Right atrium auricular region (tissue), 2 donors: Measurements from ENCODE around the gene ZBTB22. TPM values are rescaled to one million over a fixed set of nuclear protein-coding genes. Genes with fewer than 3 reads are reported as not detected.

Experiments used
- DNase-seq: peaks from one replicate; pipeline ENCODE4 v3.0.0-alpha.2; 2019; ENCODE audit warnings: low spot score
- H3K27ac ChIP-seq, 2 donors: fragments of 200-600 bp; sonication (generic); 1 replicate in 1 of 2; 2 replicates in 1 of 2; pipeline ENCODE4 v1.5.1; 2016 to 2019
- H3K27me3 ChIP-seq, 2 donors: fragments of 200-600 bp; sonication (generic); one replicate each; pipeline versions ENCODE4 v1.5.1 to v1.6.0; 2017 to 2019
- H3K36me3 ChIP-seq: fragments of 200-600 bp; sonication (generic); one replicate; pipeline ENCODE4 v1.5.1; 2016
- H3K4me1 ChIP-seq, 2 donors: fragments of 200-600 bp; sonication (generic); one replicate each; pipeline versions ENCODE4 v1.5.1 to v1.6.0; 2017 to 2019
- H3K4me3 ChIP-seq, 2 donors: fragments of 200-600 bp; sonication (generic); 1 replicate in 1 of 2; 2 replicates in 1 of 2; pipeline ENCODE4 v1.5.1; 2017 to 2019; ENCODE audit warnings: mild to moderate bottlenecking in 1 of 2, moderate library complexity in 1 of 2
- H3K9me3 ChIP-seq, 2 donors: fragments of 200-600 bp; sonication (generic); one replicate each; pipeline ENCODE4 v1.5.1; 2019
- CTCF ChIP-seq, 2 donors: fragments of 200-600 bp; sonication (generic); IDR thresholded peaks; one replicate each; pipeline ENCODE4 v1.5.1; 2019; ENCODE audit warnings: antibody characterized with exemption in 2 of 2
- total RNA-seq, 2 donors: library from RNA; depleted of rRNA; stranded (reverse); fragments of >200 nt; gene quantifications; one replicate each; pipeline ENCODE4 v1.1.0, GENCODE V29; 2016

Gene ZBTB22
- total RNA-seq, 2 donors from 2014 or later = 11.9 to 18.9 TPM

GRCh38 chr6:33305052-33305451 is 12.5 kb downstream of the ZBTB22 start:
- Histone ChIP-seq H3K27ac (no peak overlapping the region), H3K4me1 (peaks cover 0 to 13% of the 10 kb centered on the region in 2 donors), H3K36me3 (peaks cover 23% of the 10 kb centered on the region), H3K4me3 (no peak overlapping the region), H3K9me3 (no peaks in the 10 kb centered on the region), H3K27me3 (no peaks in the 10 kb centered on the region)
- TF ChIP-seq CTCF (IDR thresholded peaks at IDR 0.05) = no peak
- no peak for DNase-seq

DNA sequence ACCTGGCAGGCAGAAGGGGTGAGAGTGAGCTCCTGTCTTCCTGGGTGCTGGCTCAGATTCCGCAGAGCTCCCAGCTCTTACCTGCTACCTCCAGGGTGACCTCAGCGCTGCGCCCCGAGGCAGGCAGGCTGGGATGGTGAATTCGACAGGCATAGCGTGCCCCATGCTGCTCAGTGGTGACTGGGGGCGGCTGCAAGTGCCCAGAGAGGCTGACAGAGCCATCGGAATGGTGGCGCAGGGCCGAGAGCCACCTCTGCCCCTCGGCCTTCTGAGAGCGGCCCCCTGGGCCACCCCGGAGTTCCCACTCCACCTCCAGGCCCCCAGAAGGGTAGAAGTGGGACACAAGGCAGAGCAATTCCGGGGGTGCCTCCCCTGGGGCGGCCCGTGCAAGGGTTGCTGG is 13.3 kb downstream of the ZBTB22 start:
- Histone ChIP-seq H3K27ac (no peak overlapping the region), H3K4me1 (peaks cover 0 to 15% of the 10 kb centered on the region in 2 donors), H3K4me3 (no peak overlapping the region), H3K9me3 (no peaks in the 10 kb centered on the region), H3K36me3 (peaks cover 23% of the 10 kb centered on the region), H3K27me3 (no peaks in the 10 kb centered on the region)
- DNase-seq = no peak
- no peak for TF ChIP-seq CTCF (IDR thresholded peaks at IDR 0.05)

GRCh38 chr6:33301877-33302276 is 15.7 kb downstream of the ZBTB22 start:
- Histone ChIP-seq H3K27me3 (no peaks in the 10 kb centered on the region), H3K36me3 (peaks cover 23% of the 10 kb centered on the region), H3K9me3 (no peaks in the 10 kb centered on the region), H3K4me3 (no peak overlapping the region), H3K4me1 (peaks cover 0 to 27% of the 10 kb centered on the region in 2 donors), H3K27ac (no peak overlapping the region)
- no peak for DNase-seq
- no peak for TF ChIP-seq CTCF (IDR thresholded peaks at IDR 0.05)

DNA sequence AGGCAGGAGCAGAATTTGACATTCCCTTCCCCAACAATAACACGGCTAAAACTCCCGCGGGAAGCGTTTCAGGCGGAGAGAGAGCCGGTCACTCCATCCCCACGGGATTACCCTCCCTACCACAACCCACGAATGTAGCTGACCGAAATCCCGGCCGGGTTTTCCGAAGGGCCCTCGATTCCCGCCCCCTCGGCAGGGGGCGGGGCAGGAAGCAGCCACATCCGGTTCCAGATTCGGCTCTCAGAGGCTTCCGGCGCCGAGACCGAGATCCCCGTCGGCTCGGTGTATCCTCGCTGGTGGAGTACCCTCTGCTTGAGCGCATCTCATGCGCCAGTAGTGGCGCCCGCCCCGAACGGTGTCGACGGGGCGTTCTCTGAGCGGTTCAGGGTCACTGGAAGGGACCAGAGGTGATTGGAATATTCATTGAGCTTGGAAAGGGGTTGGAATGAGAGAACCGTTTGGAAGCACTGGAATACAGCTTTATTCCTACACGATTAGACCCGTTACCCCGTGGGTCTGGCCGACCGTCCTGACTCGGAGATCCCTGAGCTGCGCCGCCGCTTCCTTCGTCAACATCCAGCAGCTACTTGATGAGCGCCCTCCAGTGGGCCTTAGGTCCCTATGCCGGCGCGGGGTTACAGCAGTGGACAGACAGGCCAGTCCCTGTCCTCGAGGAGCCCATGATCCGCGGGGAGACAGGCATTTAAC is 18.2 kb downstream of the ZBTB22 start:
- H3K27me3 ChIP-seq = no peaks in the 10 kb centered on the region
- peak; percentile 92 for DNase-seq
- peaks cover 0 to 30% of the 10 kb centered on the region in 2 donors for H3K4me1 ChIP-seq
- H3K27ac ChIP-seq = peak overlapping the region; percentile 94 to 98
- H3K4me3 ChIP-seq = peak overlapping the region; percentile 69 to 78
- no peaks in the 10 kb centered on the region for H3K9me3 ChIP-seq
- peak; percentile 68 to 83 for TF ChIP-seq CTCF (IDR thresholded peaks at IDR 0.05)
- H3K36me3 ChIP-seq = peaks cover 23% of the 10 kb centered on the region

GRCh38 chr6:33298773-33299236 is 18.7 kb downstream of the ZBTB22 start, which contains the start of gene RGL2:
TSS of gene RGL2 (minus strand) at chr6:33298942. CDS start at chr6:33298610, 332 bp downstream.
- Histone ChIP-seq H3K27me3 (no peaks in the 10 kb centered on the region), H3K4me3 (peak within 1 kb of the TSS; percentile 69 to 78), H3K9me3 (no peaks in the 10 kb centered on the region), H3K27ac (peak within 1 kb of the TSS; percentile 94 to 98), H3K36me3 (peaks cover 17% of the 10 kb centered on the region), H3K4me1 (peaks cover 0 to 30% of the 10 kb centered on the region in 2 donors)
- TF ChIP-seq CTCF (IDR thresholded peaks at IDR 0.05) = no peak
- peak; percentile 79 for DNase-seq
